Epithelial cell of proximal tubule (primary cell): Measurements from ENCODE around the gene COL28A1. TPM values are rescaled to one million over a fixed set of nuclear protein-coding genes. Genes with fewer than 3 reads are reported as not detected.
"Not testable (repeated sequence)": the region's sequence is repeated elsewhere in the genome, so short reads cannot be mapped to it uniquely, and the experiment has no call there.

Experiments
- DNase-seq: peaks from one replicate; pipeline ENCODE4 v3.0.0-alpha.2; 2011; ENCODE audit warnings: low read depth
- H3K4me3 ChIP-seq: 2 replicates; pipeline ENCODE4 v1.5.1; 2011; ENCODE audit warnings: low read depth, mild to moderate bottlenecking, low read length
- CTCF ChIP-seq: conservative IDR thresholded peaks from 2 replicates; pipeline ENCODE4 v1.5.1; 2012; ENCODE audit warnings: low read depth, mild to moderate bottlenecking, low read length
- total RNA-seq: library from RNA; depleted of rRNA; stranded (reverse); fragments of >200 nt; gene quantifications from 2 replicates; pipeline ENCODE4 v1.2.3, GENCODE V29; 2015

COL28A1 gene
- total RNA-seq, 1 donor from 2014 or later: 0.40 TPM

GRCh38 chr7:7478569-7478968, 57.1 kb downstream of the COL28A1 start:
- no peak overlapping the region for H3K4me3 ChIP-seq
- no peak for DNase-seq
- TF ChIP-seq CTCF: no peak

- not testable (repeated sequence) for H3K4me3 ChIP-seq, DNase-seq
Observed at GRCh38 chr7:7477641-7478040, 58.0 kb downstream of the COL28A1 start.

- H3K4me3 ChIP-seq: no peak overlapping the region
- no peak for TF ChIP-seq CTCF
- no peak for DNase-seq
Observed at GRCh38 chr7:7476381-7476780, 59.3 kb downstream of the COL28A1 start.

GRCh38 chr7:7475601-7476000, 60.1 kb downstream of the COL28A1 start:
- no peak for TF ChIP-seq CTCF
- no peak overlapping the region for H3K4me3 ChIP-seq
- no peak for DNase-seq

GRCh38 chr7:7474436-7474835, 61.2 kb downstream of the COL28A1 start:
- DNase-seq: no peak
- TF ChIP-seq CTCF: no peak
- no peak overlapping the region for H3K4me3 ChIP-seq

GRCh38 chr7:7464991-7465765, 70.5 kb downstream of the COL28A1 start:
- H3K4me3 ChIP-seq, DNase-seq: not testable (repeated sequence)

- TF ChIP-seq CTCF: no peak
- H3K4me3 ChIP-seq: no peak overlapping the region
- DNase-seq: no peak
Observed at GRCh38 chr7:7454000-7454399, 81.7 kb downstream of the COL28A1 start.

- no peak for TF ChIP-seq CTCF
- DNase-seq: no peak
- H3K4me3 ChIP-seq: no peak overlapping the region
Observed at GRCh38 chr7:7452652-7453051, 83.0 kb downstream of the COL28A1 start.
